ENCODE measurements around the gene MAP3K5.

DNA sequence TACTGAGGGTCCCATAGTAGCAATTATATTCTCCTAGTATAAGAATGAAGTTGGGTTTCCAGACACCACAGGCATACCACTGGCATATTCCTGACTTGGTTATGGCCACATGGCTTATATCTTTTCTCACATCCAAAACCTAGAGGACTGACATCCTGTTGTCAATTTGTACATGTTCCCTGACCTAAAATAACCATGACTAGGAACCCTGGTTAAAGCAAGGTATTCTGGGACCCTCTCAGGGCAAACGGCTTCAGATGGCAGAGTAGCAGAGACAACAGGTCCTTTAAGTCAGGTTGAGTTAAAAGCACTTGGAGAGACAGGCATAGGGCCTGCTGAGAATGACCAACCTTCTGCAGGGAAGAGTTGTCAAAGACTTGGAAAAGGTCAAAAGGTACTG is 12.6 kb downstream of the MAP3K5 start:
- TF ChIP-seq, protein P1, sequence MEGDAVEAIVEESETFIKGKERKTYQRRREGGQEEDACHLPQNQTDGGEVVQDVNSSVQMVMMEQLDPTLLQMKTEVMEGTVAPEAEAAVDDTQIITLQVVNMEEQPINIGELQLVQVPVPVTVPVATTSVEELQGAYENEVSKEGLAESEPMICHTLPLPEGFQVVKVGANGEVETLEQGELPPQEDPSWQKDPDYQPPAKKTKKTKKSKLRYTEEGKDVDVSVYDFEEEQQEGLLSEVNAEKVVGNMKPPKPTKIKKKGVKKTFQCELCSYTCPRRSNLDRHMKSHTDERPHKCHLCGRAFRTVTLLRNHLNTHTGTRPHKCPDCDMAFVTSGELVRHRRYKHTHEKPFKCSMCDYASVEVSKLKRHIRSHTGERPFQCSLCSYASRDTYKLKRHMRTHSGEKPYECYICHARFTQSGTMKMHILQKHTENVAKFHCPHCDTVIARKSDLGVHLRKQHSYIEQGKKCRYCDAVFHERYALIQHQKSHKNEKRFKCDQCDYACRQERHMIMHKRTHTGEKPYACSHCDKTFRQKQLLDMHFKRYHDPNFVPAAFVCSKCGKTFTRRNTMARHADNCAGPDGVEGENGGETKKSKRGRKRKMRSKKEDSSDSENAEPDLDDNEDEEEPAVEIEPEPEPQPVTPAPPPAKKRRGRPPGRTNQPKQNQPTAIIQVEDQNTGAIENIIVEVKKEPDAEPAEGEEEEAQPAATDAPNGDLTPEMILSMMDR (IDR thresholded peaks at IDR 0.05), result no peak
- no peak for TF ChIP-seq POLR2A (IDR thresholded peaks at IDR 0.05)
- TF ChIP-seq EP300 (IDR thresholded peaks at IDR 0.05; ENCODE audit: low read depth), result no peak
- no peak for TF ChIP-seq POLR2AphosphoS5 (IDR thresholded peaks at IDR 0.05)
